K562 (cell line): ENCODE results near the gene CCR8. TPM values are rescaled to one million over a fixed set of nuclear protein-coding genes. Genes with fewer than 3 reads are reported as not detected.

Experiments
- DPF2 ChIP-seq: fragments of 450-650 bp; IDR thresholded peaks from 2 replicates; pipeline ENCODE4 v1.6.1; 2016
- HDAC1 ChIP-seq, 2 experiments: fragments of 450-650 bp; IDR thresholded peaks; 2 replicates each; pipeline ENCODE4 v1.6.1; 2016 to 2017; ENCODE audit warnings: inconsistent platforms in 1 of 2, mild to moderate bottlenecking in 1 of 2, moderate library complexity in 1 of 2
- HEY1 ChIP-seq: fragments of 250-450 bp; sonication (Bioruptor Pico); IDR thresholded peaks from 2 replicates; pipeline ENCODE4 v1.5.0; 2020; ENCODE audit warnings: mild to moderate bottlenecking, moderate library complexity, borderline replicate concordance
- HMG20A ChIP-seq: fragments of 450-650 bp; formaldehyde crosslinking; conservative IDR thresholded peaks from 2 replicates; pipeline ENCODE4 v1.4.0; 2020; ENCODE audit warnings: mild to moderate bottlenecking, mixed read lengths
- ILF3 ChIP-seq: fragments of 450-650 bp; IDR thresholded peaks from 2 replicates; pipeline ENCODE4 v1.6.1; 2018; ENCODE audit warnings: antibody characterized with exemption, mild to moderate bottlenecking, moderate library complexity, borderline replicate concordance
- LEF1 ChIP-seq: fragments of 450-650 bp; IDR thresholded peaks from 2 replicates; pipeline ENCODE4 v1.6.1; 2016; ENCODE audit warnings: mild to moderate bottlenecking
- MAZ ChIP-seq, 2 experiments: fragments of 450-650 bp in 1 of 2; sonication (generic) in 1 of 2; formaldehyde crosslinking; IDR thresholded peaks in 1 of 2; conservative IDR thresholded peaks in 1 of 2; 2 replicates each; pipeline versions ENCODE4 v1.4.0 to v1.5.0; 2020; ENCODE audit warnings: mild to moderate bottlenecking in 1 of 2, missing genetic modification reagents in 1 of 2
- PURB ChIP-seq: sonication (generic); formaldehyde crosslinking; IDR thresholded peaks from 2 replicates; pipeline ENCODE4 v1.9.0; 2021; ENCODE audit warnings: low read depth, mild to moderate bottlenecking, missing genetic modification reagents
- PYGO2 ChIP-seq: fragments of 450-650 bp; IDR thresholded peaks from 2 replicates; pipeline ENCODE4 v1.6.1; 2016; ENCODE audit warnings: mild to moderate bottlenecking, missing genetic modification characterization, moderate library complexity, missing compliant biosample characterization
- REST ChIP-seq, 2 experiments: fragments of 450-650 bp; formaldehyde crosslinking in 1 of 2; IDR thresholded peaks; 2 replicates each; pipeline versions ENCODE4 v1.4.0 to v1.6.1; 2014 to 2020; ENCODE audit warnings: mild to moderate bottlenecking in 2 of 2, borderline replicate concordance in 1 of 2, low read depth in 1 of 2
- TBL1XR1 ChIP-seq, 2 experiments: IDR thresholded peaks; 2 replicates each; pipeline ENCODE4 v1.6.1; 2012; ENCODE audit warnings: improper control_type of control experiment in 2 of 2, low read length in 2 of 2, mild to moderate bottlenecking in 1 of 2
- TFAM ChIP-seq: fragments of 250-450 bp; sonication (Bioruptor Pico); conservative IDR thresholded peaks from 2 replicates; pipeline ENCODE4 v1.5.0; 2021; ENCODE audit warnings: mild to moderate bottlenecking, moderate library complexity
- ZKSCAN8 ChIP-seq: fragments of 200-800 bp; sonication (Bioruptor generic); IDR thresholded peaks from 2 replicates; pipeline ENCODE4 v1.6.1; 2016; ENCODE audit warnings: missing genetic modification characterization, missing compliant biosample characterization
- ZNF232 ChIP-seq: sonication (generic); formaldehyde crosslinking; IDR thresholded peaks from 2 replicates; pipeline ENCODE4 v1.8.0; 2022; ENCODE audit warnings: mild to moderate bottlenecking, missing genetic modification reagents
- ZNF561 ChIP-seq: fragments of 450-650 bp; formaldehyde crosslinking; conservative IDR thresholded peaks from 2 replicates; pipeline ENCODE4 v1.4.0; 2020; ENCODE audit warnings: mild to moderate bottlenecking, moderate library complexity
- ZNF79 ChIP-seq: fragments of 250-450 bp; sonication (Bioruptor Pico); IDR thresholded peaks from 2 replicates; pipeline ENCODE4 v1.4.0; 2020; ENCODE audit warnings: low read depth, mild to moderate bottlenecking, moderate library complexity
- polyA plus RNA-seq, 8 experiments: library from polyadenylated mRNA; depleted of rRNA in 4 of 8; stranded (reverse) in 5 of 8; unstranded in 3 of 8; fragments of >200 nt; fragmentation: Nextera tagmentation in 2 of 8; fragmentation: Illumina TruSeq in 1 of 8; extraction: Ambion mirVana in 2 of 8; extraction: Trizol in 1 of 8; gene quantifications; 2 replicates each; pipeline versions ENCODE4 v1.2.1 to v1.2.3, GENCODE V29; 2011 to 2014; ENCODE audit warnings: inconsistent platforms in 1 of 8, missing spikeins in 1 of 8
- total RNA-seq, 7 experiments: library from RNA; depleted of rRNA in 6 of 7; stranded (reverse); fragments of >200 nt in 6 of 7; fragmentation: Illumina TruSeq in 2 of 7; extraction: Trizol in 2 of 7; gene quantifications; 2 replicates each; pipeline versions ENCODE4 v1.2.1 to v1.2.3, GENCODE V29; 2011 to 2021; ENCODE audit warnings: low replicate concordance in 1 of 7
- TF ChIP-seq, protein P1 (sequence below): fragments of 450-650 bp; conservative IDR thresholded peaks from 2 replicates; pipeline ENCODE4 v1.6.1; 2016; ENCODE audit warnings: missing genetic modification characterization, low read depth, mild to moderate bottlenecking, control low read depth, missing compliant biosample characterization
- TF ChIP-seq, protein P2 (sequence below): fragments of 450-650 bp; IDR thresholded peaks from 2 replicates; pipeline ENCODE4 v1.6.1; 2016; ENCODE audit warnings: missing biosample characterization, missing genetic modification characterization

Gene CCR8
- total and polyA plus RNA-seq, 9 of the 15 experiments (the other 6 are each of a cell fraction or from before 2014, with no cell fraction given): not detected

GRCh38 chr3:39284457-39284881, 45.0 kb upstream of the CCR8 start (continued):
- TF ChIP-seq REST (IDR thresholded peaks at IDR 0.05; ENCODE audit: borderline replicate concordance) (no peak), REST (CRISPR knock-in tag; IDR thresholded peaks at IDR 0.05; ENCODE audit: low read depth) (no peak), ILF3 (no peak), ZNF232 (CRISPR knock-in tag) (no peak), DPF2 (peak; percentile 69), ZNF561 (no peak), PYGO2 (tag) (0 out of 2 replicates have a peak, but pooled peaks have one; percentile 14), ZNF79 (CRISPR knock-in tag) (no peak), HDAC1 (IDR thresholded peaks at IDR 0.05) (no peak), TFAM (no peak), MAZ (CRISPR knock-in tag; conservative IDR thresholded peaks at IDR 0.05 in 1 of 2, IDR thresholded peaks at IDR 0.05 in 1 of 2) (no peak), HMG20A (CRISPR knock-in tag) (no peak), PURB (no peak), LEF1 (peak; percentile 60; the same call in 1 of the 2 replicates), HEY1 (CRISPR knock-in tag) (no peak), TBL1XR1 (IDR thresholded peaks at IDR 0.05; ENCODE audit: low read length in 2 of 2) (no peak), ZKSCAN8 (peak; percentile 77; the same call in 1 of the 2 replicates)
- TF ChIP-seq, protein P1, sequence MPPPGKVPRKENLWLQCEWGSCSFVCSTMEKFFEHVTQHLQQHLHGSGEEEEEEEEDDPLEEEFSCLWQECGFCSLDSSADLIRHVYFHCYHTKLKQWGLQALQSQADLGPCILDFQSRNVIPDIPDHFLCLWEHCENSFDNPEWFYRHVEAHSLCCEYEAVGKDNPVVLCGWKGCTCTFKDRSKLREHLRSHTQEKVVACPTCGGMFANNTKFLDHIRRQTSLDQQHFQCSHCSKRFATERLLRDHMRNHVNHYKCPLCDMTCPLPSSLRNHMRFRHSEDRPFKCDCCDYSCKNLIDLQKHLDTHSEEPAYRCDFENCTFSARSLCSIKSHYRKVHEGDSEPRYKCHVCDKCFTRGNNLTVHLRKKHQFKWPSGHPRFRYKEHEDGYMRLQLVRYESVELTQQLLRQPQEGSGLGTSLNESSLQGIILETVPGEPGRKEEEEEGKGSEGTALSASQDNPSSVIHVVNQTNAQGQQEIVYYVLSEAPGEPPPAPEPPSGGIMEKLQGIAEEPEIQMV (tag): 0 out of 2 replicates have a peak, but pooled peaks have one; percentile 30
- TF ChIP-seq, protein P2, sequence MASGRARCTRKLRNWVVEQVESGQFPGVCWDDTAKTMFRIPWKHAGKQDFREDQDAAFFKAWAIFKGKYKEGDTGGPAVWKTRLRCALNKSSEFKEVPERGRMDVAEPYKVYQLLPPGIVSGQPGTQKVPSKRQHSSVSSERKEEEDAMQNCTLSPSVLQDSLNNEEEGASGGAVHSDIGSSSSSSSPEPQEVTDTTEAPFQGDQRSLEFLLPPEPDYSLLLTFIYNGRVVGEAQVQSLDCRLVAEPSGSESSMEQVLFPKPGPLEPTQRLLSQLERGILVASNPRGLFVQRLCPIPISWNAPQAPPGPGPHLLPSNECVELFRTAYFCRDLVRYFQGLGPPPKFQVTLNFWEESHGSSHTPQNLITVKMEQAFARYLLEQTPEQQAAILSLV (tag): peak; percentile 40
